ENCODE results near the gene COBLL1.
"Not testable (repeated sequence)": the region's sequence is repeated elsewhere in the genome, so short reads cannot be mapped to it uniquely, and the experiment has no call there.

COBLL1 gene

GRCh38 chr2:164841719-164842623 lies at the start of gene COBLL1:
TSS of gene COBLL1 (minus strand) at chr2:164841823. CDS start at chr2:164841196, 627 bp downstream.
- DNase-seq = peak; percentile 4 to 34

- no peak for DNase-seq
Observed at GRCh38 chr2:164890544-164890943, 48.9 kb upstream of the COBLL1 start.

GRCh38 chr2:164888592-164888991 lies 47.0 kb upstream of the COBLL1 start:
- no peak for DNase-seq

- no peak for DNase-seq
Observed at GRCh38 chr2:164887434-164888144, 46.0 kb upstream of the COBLL1 start.

- DNase-seq = no peak
Observed at GRCh38 chr2:164882276-164882675, 40.7 kb upstream of the COBLL1 start.

- no peak for DNase-seq
Observed at GRCh38 chr2:164881524-164881923, 39.9 kb upstream of the COBLL1 start.

- DNase-seq = no peak
Observed at GRCh38 chr2:164879901-164880535, 38.4 kb upstream of the COBLL1 start.

GRCh38 chr2:164877927-164878326 lies 36.3 kb upstream of the COBLL1 start:
- DNase-seq = no peak

- no peak for DNase-seq
Observed at GRCh38 chr2:164877169-164877568, 35.5 kb upstream of the COBLL1 start.

GRCh38 chr2:164875334-164876205 lies 33.9 kb upstream of the COBLL1 start:
- DNase-seq = no peak

- no peak for DNase-seq
Observed at GRCh38 chr2:164873210-164873908, 31.7 kb upstream of the COBLL1 start.

- no peak for DNase-seq
Observed at GRCh38 chr2:164871404-164871803, 29.8 kb upstream of the COBLL1 start.

GRCh38 chr2:164869420-164869772 lies 27.8 kb upstream of the COBLL1 start:
- no peak for DNase-seq

GRCh38 chr2:164868563-164869419 lies 27.2 kb upstream of the COBLL1 start:
- DNase-seq = no peak

- no peak for DNase-seq
Observed at GRCh38 chr2:164867779-164868397, 26.3 kb upstream of the COBLL1 start.

- DNase-seq = not testable (repeated sequence)
Observed at GRCh38 chr2:164866381-164866780, 24.8 kb upstream of the COBLL1 start.

GRCh38 chr2:164860694-164861042 lies 19.0 kb upstream of the COBLL1 start:
- DNase-seq = no peak

- not testable (repeated sequence) for DNase-seq
Observed at GRCh38 chr2:164859906-164860693, 18.5 kb upstream of the COBLL1 start.

GRCh38 chr2:164859251-164859818 lies 17.7 kb upstream of the COBLL1 start:
- DNase-seq = no peak

All from SHP77 (cell line).